IPS-18c (cell line): Measurements from ENCODE around the gene TGM3.

ENCODE experiments used
- H3K4me3 ChIP-seq: 2 replicates; pipeline ENCODE4 v1.7.0; 2013; ENCODE audit warnings: low read depth, mild to moderate bottlenecking, low read length, moderate library complexity; ENCODE audit not compliant: insufficient read depth
- H3K9me3 ChIP-seq: one replicate; pipeline ENCODE4 v1.6.1; 2013; ENCODE audit warnings: mild to moderate bottlenecking, low read length, moderate library complexity; ENCODE audit not compliant: control insufficient read depth, insufficient read depth

The TGM3 gene

DNA sequence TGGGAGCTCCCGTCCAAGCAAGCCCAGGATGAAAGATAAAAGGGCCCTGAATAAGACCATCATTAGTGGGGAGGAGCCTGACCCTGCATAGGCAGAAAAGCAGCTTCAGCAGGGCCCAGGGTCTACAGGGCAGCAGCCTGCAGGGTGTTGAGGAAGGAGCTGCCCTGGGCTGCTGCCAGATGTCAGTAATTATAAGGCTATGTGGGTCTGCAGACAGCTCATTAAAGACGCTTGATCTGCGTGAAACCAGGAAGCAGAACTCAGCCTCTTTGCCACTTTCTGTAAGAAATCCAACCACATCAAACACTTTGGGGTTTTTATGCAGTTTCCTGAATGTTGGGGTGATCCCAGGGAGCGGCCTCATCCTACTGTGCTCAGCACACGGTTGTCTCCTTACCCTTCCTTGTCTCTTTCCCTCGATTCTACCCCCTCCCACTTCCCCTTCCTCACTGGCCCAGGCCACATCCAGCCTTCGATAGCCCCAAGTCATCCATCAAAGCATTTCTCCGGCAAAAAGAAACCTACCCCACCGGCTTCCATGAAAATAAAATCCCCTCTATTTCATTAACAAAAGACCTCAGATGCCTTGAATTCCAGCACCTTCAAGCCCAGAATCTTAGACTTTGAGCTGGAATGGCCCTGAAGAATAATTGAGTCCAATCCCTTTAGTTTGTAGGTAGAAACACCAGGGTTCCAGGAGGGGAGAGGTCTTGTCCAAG, 83.9 kb downstream of the TGM3 start:
- Histone ChIP-seq H3K4me3 (no peak overlapping the region), H3K9me3 (no peaks in the 10 kb centered on the region)

DNA sequence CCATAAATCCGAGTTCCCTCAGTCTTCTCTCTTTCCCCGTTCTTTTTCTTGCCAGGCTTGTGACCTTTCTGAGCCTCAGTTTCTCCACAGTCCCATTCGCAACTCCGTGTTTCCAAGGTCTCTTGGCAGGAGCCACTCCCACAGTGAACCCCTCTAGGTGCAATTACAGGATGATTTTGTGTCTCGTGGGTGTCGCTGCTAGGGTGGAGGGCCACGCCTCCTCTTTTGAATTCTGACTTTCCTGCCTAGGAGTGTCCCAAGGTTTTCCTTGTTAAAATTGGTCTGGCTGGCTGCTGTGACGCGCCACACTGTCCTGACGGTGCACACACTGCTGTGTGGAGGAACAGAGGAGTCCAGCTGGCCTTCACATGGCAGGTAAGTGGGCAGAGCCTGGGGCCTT, 84.8 kb downstream of the TGM3 start, which contains the start of gene TGM6:
TSS of gene TGM6 (plus strand) at position 301 of the 400 bp plus-strand sequence. CDS start at position 369, 68 bp downstream.
- no peaks in the 10 kb centered on the region for H3K9me3 ChIP-seq
- H3K4me3 ChIP-seq, result no peak within 1 kb of the TSS

DNA sequence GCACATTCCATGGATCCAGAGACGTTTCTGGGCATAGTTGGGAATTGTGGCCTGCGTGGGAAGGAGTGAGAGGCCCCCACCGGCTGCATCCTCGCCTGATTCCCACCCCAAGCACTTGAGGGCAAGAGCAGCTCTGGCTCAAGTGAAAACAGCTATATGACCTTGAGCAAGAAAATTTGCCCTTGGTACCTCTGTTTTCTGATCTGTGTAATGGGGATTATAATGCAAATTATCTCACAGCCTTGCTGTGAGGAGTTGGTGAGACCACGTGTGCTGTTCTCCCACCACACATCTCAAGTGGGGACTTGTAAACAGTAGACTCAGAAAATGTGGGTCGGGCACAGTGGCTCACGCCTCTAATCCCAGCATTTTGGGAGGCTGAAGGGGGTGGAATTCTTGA, 85.5 kb downstream of the TGM3 start:
- H3K4me3 ChIP-seq, result no peak overlapping the region
- H3K9me3 ChIP-seq, result no peaks in the 10 kb centered on the region

DNA sequence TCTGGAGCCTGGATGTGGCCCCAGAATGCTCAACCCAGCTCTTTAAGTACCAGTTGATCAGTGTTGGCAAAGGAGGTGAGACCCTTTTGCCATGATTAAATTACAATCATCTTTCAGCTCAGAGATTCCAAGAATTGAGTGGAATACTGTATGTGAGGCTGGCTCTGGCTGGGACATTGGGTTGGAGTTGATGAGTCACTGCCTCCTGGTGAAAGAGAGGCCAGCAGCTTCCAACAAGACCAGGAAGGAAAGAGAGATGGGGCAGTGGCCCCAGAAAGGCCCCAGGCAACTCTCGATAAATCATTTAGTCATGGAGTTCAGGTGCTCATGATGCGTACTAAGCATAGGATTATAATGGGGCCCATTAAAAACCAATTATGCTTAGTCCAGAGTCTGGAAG, 87.0 kb downstream of the TGM3 start:
- H3K4me3 ChIP-seq, result no peak overlapping the region
- no peaks in the 10 kb centered on the region for H3K9me3 ChIP-seq

DNA sequence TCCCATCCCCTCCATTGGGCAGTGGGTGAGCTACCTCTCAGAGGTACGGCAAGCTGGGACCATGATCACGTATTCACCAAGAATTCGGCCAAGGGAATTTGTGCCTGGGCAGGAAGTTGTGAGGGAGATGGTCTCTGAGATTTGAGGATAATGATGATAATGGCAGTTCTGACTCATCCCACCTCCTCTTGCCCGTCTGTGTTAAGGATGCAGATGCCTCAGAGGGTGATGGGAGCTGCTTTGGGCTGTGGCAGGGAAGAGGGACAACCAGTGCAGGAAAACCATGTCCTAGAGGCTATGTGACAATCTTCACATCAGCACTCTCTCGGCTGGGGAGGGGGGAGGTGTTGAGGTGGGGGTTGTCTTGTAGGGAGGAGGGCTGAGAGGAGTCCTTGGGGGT, 89.2 kb downstream of the TGM3 start:
- no peaks in the 10 kb centered on the region for H3K9me3 ChIP-seq
- H3K4me3 ChIP-seq, result no peak overlapping the region

DNA sequence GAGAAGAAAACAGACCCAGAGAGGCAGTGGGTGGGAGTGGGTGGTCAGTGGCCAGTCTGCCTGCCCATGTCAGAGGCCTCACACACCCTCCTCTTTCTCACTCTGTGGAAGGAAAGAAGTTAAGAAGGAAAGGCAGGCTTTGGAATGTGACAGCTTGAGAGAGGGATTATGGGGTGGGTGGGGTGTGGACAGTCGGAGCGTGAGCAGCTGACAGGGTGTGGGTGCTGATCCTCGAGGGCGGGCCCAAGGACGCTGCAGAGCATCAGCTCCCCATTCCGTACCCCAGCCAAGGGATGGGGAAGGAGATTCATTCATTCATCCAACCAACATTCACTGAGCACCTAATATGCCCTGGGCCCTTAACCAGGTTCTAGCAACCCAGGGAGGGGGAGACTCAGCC, 89.7 kb downstream of the TGM3 start:
- no peak overlapping the region for H3K4me3 ChIP-seq

DNA sequence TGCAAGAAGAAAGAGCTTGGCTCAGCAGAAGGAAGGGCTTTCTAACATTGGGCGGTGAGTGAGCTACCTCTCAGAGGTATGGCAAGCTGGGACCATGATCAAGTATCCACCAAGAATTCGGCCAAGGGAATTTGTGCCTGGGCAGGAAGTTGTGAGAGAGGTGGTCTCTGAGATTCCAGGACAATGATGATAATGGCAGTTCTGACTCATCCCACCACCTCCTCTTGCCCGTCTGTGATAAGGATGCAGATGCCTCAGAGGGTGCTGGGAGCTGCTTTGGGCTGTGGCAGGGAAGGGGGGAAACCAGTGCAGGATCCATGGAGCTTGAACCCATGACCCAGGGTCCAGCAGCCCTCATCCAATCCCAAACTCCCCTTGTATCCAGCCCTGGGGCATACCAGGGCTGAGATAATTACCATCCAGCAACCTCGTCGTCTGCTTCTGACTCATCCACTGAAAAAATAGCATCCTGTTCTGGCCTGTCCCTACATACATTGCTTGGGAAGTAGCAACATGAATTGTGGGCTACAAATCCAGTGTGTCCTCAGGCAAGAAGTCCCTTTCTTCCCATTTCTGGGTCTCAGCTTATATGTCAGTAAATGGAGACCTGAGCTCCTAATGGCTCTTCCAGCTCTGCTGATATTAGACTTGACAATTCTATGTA, 90.8 kb downstream of the TGM3 start:
- Histone ChIP-seq H3K4me3 (no peak overlapping the region), H3K9me3 (no peaks in the 10 kb centered on the region)

More for the DNA sequence above, 89.7 kb downstream of the TGM3 start:
- no peaks in the 10 kb centered on the region for H3K9me3 ChIP-seq

DNA sequence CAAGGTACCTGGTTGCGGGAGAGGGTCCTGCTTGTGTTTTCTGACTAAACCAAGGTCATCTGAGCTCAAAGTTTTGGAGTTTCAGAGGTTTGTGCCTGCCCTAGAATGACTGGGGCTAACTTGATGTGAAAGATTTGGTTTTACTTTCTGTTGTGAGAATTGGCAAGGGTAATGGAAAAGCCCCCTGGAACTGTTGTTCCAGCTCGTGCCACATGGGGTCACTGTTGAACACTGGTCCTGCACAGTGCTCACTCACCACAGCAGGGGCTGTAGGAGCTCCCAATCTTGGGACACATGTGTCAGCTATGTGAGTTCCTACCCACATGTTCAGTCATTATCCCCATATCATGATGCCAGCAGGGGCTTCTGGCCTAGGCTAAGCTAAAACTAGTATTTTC, 91.4 kb downstream of the TGM3 start:
- H3K4me3 ChIP-seq, result no peak overlapping the region
- H3K9me3 ChIP-seq, result no peaks in the 10 kb centered on the region

DNA sequence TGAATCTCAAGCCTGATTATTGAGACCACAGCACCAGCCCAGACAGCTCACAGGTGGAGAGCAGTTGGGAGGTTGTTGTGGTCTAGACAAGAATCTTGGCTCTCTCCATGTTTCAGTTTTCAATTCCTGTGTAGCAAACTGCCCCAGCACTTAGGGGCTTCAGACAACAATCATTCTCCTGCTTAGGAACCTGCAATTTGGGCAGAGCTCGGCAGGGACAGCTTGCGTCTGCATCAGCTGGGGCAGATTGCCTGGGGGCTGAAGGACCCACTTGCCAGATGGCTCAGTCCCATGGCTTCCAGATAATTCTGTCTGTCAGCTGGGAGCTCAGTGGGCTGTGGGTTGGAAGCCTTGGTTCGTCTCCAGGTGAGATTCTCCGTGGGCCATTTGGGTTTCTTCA, 91.8 kb downstream of the TGM3 start:
- Histone ChIP-seq H3K9me3 (no peaks in the 10 kb centered on the region), H3K4me3 (no peak overlapping the region)
